Stimulated activated CD4-positive, alpha-beta T cell treated with anti-CD3 and anti-CD28 coated beads, Interleukin-1b, Interleukin-23, amount 100 ng/mL, for 1 hour (primary cell): ENCODE results near the gene TTLL4.
"Not testable (repeated sequence)": the region's sequence is repeated elsewhere in the genome, so short reads cannot be mapped to it uniquely, and the experiment has no call there.

Experiments
- DNase-seq, 2 donors: peaks; one replicate each; pipeline ENCODE4 v3.0.0-alpha.2; 2020; ENCODE audit warnings: low read depth in 2 of 2

The TTLL4 gene, protein sequence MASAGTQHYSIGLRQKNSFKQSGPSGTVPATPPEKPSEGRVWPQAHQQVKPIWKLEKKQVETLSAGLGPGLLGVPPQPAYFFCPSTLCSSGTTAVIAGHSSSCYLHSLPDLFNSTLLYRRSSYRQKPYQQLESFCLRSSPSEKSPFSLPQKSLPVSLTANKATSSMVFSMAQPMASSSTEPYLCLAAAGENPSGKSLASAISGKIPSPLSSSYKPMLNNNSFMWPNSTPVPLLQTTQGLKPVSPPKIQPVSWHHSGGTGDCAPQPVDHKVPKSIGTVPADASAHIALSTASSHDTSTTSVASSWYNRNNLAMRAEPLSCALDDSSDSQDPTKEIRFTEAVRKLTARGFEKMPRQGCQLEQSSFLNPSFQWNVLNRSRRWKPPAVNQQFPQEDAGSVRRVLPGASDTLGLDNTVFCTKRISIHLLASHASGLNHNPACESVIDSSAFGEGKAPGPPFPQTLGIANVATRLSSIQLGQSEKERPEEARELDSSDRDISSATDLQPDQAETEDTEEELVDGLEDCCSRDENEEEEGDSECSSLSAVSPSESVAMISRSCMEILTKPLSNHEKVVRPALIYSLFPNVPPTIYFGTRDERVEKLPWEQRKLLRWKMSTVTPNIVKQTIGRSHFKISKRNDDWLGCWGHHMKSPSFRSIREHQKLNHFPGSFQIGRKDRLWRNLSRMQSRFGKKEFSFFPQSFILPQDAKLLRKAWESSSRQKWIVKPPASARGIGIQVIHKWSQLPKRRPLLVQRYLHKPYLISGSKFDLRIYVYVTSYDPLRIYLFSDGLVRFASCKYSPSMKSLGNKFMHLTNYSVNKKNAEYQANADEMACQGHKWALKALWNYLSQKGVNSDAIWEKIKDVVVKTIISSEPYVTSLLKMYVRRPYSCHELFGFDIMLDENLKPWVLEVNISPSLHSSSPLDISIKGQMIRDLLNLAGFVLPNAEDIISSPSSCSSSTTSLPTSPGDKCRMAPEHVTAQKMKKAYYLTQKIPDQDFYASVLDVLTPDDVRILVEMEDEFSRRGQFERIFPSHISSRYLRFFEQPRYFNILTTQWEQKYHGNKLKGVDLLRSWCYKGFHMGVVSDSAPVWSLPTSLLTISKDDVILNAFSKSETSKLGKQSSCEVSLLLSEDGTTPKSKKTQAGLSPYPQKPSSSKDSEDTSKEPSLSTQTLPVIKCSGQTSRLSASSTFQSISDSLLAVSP

DNA sequence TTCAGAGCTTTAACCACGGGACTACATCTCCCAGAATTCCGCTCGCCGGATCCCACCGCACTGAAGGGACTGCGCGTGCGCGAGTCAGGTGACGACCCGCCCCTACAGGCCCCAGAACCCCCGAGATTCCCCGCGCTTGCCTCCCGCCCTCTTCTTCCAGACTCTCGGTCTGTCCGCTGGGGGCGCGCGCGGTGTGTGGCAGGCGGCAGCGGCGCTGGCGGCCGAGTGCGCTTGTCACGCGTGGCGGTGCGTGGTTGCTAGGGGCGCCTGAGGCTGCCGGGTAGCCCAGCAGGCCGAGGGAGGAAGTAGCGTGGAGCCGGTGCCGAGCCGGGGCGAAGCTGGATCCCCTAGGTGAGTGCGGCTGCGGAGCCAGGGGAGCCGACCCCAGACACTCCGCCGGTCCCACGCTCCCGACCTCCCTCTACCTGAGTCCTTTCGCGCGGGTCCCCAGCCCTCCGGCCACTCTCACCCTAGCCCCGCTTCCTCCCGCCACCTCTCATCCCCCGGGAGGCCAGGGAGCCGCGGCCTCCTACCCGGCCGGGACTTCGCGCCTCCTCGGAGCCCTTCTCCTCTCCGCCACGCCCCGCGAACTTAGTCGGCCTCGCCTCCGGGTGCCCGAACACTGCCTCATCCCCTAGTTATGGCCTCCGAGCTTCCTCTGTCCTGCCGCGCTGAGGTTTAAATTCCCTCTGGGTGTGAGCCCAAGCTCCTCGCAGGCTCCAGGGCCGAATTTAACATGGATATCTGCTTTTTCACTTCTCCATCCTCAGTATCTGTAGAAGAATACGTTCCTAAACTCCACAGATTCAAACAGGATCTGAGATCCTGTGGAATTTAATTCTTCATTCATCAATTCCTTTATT is at the start of gene TTLL4:
Gene TTLL4, plus strand, starts transcription at position 149 of the 863 bp plus-strand sequence. CDS start 26,842 bp downstream, outside the sequence.
- DNase-seq, result peak; percentile 95 to 98

DNA sequence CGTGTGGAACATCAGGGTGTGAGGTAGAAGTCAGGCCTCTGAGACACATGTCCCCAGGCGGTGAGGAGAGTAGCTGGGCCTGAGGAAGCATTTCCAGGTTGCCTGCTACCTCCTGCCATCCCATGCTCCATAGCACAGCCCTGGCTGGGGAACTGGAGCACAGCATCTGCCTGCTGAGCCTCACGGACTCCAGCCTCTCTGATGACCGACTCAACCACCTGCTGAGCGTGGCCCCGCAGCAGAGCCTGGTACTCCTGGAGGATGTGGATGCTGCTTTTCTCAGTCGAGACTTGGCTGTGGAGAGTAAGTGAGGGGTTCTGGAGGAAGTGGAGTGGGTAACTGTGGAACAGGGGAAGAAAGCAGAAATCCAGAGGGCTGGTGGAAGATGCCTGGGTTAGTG is 48.3 kb upstream of the TTLL4 start:
- DNase-seq, result no peak

DNA sequence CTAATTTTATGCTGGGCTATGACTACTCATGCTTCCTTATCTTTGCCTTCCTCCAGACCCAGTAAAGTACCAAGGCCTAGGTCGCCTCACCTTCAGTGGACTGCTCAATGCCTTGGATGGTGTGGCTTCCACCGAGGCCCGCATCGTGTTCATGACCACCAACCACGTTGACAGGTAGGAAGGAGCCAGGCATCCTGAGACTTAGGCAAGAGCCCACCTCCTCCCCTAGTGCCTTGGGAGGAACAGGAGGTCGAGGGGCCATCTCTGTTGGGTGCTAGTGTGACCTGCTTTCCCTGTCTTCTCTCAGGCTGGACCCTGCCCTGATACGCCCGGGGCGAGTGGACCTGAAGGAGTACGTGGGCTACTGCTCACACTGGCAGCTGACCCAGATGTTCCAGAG is 47.8 kb upstream of the TTLL4 start:
- DNase-seq, result no peak

DNA sequence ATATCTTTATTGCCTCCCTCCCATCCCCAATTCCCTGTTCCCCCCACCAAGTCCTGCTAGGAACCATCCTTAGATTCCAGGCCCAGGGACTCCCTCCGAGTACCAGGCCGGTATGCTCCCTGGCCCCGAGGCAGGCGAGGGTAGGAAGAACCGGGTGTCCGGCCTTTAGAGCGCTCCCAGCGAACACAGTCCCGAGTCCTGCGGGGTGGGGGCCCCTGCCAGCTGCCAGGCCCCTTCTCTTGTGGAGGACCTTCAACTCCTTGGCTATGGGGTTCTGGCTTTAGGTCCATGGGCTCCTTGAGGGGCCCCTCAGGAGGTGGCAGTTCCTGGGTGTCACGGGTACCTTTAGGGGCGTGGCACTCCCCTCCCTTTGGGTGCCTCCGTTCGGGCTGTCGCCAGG is 46.7 kb upstream of the TTLL4 start:
- no peak for DNase-seq

DNA sequence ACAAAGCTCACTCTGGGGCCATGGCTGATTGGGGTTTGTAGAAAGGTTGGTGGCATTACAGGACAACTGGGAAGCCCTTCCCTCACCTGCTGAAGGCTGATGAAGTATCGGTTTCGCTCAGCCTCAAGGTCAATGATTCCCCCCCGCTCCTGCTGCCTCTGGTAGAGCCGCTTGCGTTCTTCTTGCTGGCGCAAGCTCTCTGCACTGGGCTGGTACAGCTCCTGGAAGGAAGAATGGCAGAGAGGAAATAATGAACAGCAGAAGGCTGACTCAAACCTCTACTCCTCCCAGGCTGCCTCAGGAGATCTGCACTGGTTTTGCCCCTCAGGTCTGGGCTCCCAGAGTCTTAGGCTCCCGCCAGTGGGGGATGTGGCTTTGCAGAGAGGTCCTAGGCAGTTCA is 46.0 kb upstream of the TTLL4 start:
- no peak for DNase-seq

DNA sequence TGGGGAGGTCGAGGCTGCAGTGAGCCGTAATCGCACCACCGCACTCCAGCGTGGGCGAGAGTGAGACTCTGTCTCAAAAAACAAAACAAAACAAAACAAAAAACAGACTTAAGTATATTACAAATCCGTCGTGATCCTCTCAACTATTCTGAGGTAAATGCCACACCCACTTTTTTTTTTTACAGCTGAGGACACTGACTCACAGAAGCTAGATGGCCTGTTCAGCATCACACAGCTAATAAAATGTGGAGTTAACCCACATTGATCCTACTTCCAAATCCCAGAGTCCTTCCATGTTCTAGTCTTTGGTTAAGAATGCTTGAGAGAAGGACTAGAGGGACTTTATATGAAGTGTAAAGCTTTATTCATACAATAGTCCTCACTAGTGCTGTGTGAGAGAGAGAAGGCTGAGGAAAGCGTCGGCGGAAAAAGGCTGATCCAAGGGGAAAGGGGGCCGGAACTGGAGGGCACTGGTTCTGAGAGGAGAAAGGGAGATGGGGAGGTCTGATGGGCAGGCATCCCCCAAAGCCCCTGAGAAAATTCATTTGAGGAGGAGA is 39.5 kb upstream of the TTLL4 start:
- DNase-seq, result no peak

DNA sequence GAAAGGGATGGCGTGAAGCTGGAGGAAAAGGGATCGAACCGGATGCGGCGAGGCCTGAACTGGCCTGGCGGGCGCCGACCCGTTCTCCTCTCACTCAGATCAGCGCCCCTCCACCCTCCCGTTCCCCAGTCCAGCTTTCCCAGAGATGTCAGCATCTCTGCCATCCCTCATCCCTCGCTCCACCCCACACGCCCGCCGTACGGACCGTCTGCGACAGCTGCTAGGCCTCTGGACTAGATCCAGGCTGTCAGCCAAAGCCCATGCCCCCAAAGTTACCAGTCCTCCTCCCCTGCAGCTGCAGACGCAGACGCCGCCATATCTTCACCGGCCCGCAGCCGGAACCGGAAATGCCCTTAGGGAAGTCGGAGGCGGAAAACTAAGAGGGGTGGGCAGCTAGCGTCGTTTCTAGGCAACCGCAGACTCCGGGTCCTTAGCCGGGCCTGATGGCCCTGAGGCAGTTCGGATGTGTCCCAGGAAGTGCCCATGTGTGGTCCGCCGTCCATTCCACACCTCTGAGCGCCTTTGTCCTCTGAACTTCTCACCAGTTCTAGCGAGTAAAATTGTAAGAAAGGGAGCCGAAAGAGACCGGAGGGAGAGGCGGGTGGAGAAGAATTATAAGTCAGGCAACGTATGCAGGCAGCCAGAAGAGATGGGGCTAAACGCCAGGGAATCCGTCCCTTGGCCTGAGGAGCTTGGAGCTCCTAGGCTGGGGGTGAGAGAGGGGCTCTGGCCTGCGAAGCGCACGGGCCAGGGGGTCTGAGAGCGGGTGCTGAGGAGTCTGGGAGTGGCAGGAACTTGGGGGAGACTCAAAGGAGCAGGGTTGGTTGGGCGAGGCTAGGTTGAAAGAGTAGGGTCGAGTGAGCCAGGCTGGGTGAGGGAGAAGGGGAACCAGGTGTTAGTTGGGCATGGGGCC is 38.7 kb upstream of the TTLL4 start, which contains the start of the genes RNF25 and STK36:
Gene RNF25, minus strand, starts transcription at position 349 of the 913 bp plus-strand sequence. Its CDS starts 32 bp downstream, at position 317.
Gene STK36, plus strand, starts transcription at position 433 of the 913 bp plus-strand sequence. CDS start 744 bp downstream, outside the sequence.
- peak; percentile 32 to 55 for DNase-seq

DNA sequence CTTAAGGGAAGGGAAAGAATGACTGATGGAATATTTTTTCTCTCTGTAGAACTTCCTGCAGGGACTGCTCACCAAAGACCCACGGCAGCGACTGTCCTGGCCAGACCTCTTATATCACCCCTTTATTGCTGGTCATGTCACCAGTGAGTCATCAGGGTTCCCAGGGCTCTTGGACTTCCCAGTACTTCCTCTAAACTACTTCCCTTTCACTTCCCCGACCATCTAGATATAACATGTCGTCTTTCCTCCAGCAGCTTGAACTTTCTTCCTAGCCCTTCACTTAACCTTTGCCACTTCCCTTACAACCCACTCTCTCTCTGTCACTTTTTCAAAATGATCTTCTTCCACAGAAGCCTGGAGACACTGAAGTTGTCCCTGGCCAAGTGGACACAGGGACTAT is 31.5 kb upstream of the TTLL4 start:
- no peak for DNase-seq

DNA sequence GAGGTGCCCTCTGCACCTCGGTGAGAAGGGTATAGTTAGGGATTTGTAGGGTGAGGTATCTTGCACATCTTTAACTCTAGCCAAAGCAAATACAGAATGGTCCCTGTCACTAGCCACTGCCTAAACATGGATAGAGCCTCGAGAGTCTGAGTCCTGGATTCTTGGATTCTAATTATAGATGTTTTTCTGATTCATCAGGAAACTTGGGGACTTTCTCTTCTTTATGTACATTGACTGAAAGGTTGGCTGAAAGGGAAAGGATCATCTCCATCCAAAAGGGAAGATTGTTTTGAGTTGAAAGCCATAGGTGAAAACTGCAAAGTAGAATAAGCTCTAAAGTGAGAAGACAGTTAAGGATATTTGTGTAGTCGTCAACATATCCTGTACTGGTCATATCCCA is 30.6 kb upstream of the TTLL4 start:
- no peak for DNase-seq

DNA sequence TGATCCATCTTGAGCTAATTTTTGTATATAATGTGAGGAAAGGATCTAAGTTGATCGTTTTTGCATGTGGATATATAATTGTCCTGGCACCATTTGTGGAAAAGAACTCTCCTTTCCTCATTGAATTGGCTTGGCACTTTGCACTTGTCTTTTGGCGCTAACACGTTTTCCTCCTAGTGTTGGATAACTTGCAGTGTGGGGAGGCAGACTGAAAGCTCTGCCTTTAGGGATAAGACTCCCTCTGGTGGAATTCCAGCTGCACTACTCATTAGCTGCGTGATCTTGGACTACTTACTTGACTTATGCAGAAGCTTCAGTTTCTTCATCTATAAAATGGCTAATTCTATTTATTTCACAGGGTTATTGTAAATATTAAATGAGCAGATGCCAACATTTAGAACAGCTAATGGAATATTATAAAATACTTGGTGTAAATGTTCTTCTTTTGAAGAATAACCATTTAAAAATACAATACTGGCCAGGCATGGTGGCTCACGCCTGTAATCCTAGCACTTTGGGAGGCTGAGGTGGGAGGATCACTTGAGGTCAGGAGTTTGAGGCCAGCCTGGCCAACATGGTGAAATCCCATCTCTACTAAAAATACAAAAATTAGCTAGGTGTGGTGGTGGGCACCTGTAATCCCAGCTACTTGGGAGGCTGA is 23.1 kb upstream of the TTLL4 start:
- not testable (repeated sequence) for DNase-seq

DNA sequence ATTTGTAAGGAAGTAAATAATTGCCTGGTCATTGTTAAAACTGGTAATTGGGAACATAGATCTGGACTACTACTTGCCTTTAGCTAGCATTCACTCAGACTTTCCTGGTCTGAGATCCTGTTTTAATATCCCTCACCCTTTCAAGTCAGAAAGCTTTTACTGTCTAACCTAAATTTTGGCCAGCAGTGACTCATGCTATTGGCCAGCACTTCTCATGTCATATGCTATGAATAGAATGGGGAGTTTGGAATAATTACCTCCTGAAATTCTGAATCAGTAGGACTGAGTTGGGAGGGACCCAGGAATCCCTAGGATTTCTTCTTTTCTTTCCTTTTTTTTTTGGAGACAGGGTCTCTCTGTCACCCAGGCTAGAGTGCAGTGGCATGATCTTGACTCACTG is 19.4 kb upstream of the TTLL4 start:
- DNase-seq, result no peak

DNA sequence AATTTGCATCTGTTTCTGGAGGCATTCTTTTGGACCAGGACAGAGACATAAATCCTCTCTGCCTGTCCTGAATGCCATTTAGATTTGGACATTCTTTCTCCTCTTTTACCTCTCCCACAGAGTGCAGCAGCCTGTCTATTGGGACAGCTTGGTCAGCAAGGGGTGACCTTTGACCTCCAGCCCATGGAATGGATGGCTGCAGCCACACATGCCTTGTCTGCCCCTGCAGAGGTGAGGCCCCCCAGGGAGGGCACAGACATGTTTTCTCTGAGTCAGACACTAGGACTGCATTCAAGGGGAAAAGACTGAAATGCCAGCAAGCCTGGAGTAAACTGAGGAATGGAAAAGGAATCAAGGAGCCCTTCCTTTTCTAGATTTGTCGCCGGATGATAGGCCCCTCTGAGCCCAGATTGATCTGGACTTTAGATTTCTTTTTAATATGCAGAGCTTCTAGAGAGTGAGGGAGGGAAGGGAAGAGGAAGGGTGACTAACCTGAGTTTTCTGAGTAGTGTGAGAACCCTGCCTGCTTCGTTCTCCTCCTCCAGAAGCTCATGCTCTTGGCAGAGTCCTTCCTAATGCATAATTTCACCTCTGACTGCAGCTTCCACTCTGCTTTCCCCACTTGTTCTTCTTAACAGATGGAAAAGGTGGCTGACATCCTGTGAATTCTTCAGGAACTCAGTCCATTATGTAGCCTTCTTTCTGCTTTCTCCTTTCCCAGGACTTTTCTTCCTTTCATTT is 16.1 kb upstream of the TTLL4 start:
- DNase-seq, result no peak

DNA sequence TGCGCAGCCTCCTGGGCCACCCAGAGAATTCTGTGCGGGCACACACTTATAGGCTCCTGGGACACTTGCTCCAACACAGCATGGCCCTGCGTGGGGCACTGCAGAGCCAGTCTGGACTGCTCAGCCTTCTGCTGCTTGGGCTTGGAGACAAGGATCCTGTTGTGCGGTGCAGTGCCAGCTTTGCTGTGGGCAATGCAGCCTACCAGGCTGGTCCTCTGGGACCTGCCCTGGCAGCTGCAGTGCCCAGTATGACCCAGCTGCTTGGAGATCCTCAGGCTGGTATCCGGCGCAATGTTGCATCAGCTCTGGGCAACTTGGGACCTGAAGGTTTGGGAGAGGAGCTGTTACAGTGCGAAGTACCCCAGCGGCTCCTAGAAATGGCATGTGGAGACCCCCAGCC is 11.8 kb upstream of the TTLL4 start:
- DNase-seq, result no peak

DNA sequence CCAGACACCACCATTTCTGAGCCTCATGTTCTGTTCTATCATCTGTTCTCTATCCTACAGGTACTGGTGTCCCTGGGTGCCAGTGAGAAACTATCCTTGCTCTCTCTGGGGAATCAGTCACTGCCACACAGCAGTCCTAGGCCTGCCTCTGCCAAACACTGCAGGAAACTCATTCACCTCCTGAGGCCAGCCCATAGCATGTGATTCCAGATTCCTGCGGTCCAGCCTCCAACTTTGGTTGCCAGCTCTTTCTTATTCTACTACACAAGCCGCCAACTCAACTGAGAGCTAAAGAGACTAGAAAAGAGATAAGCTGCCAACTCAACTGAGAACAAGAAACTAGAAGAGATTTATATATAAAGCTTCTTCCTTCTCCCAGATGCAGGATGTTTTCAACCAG is 8.8 kb upstream of the TTLL4 start:
- DNase-seq, result no peak

DNA sequence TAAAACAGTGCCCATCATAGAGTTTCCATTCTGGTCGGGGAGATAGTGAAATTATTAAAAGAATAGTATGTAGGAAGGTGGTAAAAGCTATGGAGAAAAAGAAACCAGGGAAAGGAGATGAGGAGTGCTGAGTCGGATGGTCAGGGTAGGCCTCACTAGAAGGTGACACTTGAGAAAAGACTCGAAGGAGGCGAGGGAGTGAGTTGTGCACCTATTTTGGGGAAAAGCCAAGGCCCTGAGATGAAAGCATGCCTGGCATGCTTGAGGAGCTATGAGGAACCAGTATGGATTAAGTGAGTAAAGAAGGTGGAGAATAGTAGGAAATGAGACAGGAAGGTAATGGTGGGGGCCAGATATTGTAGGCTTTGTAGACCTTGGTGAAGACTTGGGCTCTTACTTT is 7.3 kb upstream of the TTLL4 start:
- no peak for DNase-seq

DNA sequence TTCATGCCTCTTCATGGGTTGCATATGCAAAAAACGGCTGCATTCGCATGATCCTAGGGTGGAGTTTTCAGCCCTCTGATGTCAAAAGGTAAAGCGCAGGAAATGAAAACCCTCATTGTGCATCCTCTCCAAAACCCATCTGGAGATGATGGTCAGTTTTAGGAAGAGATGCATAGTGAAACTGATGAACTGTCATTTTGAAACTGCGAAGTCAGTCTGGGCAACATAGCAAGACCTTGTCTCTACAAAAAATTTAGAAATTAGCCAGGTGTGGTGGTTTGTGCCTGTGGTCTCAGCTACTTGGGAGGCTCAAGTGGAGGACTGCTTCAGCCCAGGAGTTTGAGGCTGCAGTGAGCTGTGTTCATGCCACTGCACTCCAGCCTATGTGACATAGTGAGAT is 2.5 kb upstream of the TTLL4 start:
- no peak for DNase-seq

DNA sequence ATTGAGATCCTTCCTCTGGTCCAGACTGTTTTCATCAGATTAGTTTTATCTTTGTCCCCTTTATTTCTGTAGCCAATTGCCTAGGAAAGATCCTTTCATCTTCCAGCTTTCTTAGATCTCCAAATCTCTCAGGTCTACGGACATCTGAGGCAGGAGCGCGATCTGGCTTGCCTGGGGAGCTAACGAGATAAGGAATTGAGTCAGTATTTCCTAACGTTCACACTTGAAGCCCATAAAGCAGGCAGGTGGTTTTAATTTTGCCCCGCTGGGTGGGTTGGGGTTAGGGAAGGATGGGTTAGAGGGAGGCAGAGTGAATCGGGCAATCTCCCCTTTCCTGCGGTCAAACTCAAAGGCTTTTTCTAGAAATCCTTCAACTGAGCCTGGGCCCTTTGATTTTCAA is 727 bp upstream of the TTLL4 start:
- no peak for DNase-seq

DNA sequence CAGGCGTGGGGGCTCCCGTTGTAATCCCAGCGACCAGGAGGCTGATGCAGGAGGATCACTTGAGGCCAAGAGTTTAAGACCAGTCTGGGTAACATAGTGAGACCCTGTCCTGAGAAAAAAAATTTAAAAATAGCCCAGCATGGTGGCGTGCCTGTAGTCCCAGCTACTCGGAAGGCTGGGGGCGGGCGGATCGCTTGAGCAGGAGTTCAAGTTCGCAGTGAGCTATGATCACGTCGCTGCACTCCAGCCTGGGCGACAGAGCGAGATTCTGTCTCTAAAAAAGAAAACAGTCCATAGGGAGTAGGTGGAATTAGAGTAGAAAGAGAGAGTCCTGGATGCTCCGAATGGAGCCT is 325 bp upstream of the TTLL4 start:
- no peak for DNase-seq

DNA sequence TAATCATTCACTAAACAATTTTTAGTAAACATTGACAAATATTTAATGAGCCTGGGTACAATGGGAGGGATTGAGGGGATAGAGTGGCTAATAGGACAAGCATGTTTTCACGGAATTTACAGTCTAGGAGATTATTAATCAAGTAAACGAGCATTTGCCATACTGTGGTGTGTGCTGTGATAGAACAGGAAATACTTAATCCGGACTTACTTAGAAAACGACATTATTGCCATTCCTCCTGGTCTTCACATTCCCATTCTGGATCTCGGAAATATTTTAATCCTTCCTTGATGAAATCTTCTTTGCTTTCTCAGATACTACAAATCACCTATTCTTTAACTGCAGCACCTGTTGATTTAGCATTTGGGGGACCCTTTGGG is 905 bp downstream of the TTLL4 start:
- DNase-seq, result no peak
